HG03280 (cell line): ENCODE measurements around the gene STRN4.
"Not testable (repeated sequence)": the region's sequence is repeated elsewhere in the genome, so short reads cannot be mapped to it uniquely, and the experiment has no call there.

Experiments
- ATAC-seq: cut with Tn5 transposase; IDR thresholded peaks from one replicate; pipeline ENCODE4 v1.9.1; 2021; ENCODE audit warnings: mild to moderate bottlenecking, moderate library complexity; ENCODE audit not compliant: unreplicated experiment

The STRN4 gene

DNA sequence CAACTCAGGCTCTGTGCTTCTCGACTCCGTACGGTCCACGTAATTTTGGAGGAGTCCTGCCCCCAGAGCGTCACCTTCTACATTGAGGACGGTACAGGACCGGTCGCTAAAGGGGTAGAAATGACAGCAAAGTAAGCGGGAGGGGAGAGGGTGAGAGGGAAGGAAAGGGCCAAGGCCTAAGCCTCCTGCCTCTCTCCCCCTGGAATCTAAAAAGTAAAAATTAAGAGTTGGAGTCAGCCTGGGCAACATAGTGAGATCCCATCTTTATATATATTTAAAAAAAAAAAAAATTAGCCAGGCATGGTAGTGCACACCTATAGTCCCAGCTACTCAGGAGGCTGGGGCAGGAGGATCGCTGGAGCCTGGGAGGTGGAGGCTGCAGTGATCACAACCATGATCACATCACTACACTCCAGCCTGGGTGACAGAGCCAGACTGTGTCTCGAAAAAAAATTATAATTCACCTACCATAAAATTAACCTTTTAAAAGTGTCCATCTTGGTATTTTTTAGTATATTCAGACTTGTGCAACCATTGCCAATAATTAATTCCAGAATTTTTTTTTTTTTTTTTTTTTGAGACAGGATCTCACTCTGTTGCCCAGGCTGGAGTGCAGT lies 29.5 kb upstream of the STRN4 start:
- no peak for ATAC-seq

DNA sequence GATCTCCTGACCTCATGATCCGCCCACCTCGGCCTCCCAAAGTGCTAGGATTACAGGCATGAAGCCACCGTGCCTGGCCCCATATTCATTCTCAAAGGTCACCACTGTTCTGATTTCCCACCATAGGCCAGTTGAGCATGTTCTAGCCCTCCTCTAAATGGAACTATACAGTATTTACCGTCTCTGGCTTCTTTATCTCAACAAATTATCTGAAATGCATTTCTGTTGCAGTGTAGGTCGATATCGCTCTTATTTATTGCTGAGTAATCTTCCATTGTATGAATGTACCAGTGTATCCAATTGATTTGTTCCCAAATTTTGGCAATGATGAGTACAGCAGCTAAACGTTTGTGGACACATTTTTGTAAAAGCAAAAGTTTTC lies 26.8 kb upstream of the STRN4 start:
- no peak for ATAC-seq

DNA sequence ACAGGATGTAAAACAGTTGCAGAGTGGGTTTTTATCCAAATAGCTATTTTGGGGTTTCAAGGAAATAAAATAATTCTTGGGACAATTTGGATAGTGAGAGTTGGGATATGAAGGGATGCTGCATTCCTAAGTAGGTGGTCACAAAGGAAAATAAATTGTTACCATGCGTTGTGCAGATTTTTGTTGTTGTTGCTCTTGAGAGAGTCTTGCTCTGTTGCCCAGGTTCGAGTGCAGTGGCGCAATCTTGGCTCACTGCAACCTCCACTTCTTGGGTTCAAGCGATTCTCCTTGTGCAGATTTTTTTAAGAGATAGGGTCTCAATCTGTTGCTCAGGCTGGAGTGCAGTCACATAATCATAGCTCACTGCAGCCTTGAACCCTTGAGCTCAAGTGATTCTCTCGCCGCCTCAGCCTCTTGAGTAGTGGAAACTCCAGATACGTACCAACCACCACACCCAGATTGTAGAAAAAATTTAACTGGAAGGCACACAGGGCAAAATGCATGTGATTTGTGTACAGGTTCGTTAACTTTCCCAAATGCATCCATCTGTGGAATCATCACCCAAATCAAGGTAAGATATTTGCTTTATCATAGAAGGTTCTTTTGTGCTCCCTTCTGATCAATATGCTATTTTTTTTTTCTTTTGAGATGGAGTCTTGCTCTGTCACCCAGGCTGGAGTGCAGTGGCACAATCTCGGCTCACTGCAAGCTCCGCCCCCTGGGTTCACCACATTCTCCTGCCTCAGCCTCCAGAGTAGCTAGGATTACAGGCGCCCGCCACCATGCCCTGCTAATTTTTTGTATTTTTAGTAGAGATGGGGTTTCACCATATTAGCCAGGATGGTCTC lies 26.1 kb upstream of the STRN4 start:
- no peak for ATAC-seq

DNA sequence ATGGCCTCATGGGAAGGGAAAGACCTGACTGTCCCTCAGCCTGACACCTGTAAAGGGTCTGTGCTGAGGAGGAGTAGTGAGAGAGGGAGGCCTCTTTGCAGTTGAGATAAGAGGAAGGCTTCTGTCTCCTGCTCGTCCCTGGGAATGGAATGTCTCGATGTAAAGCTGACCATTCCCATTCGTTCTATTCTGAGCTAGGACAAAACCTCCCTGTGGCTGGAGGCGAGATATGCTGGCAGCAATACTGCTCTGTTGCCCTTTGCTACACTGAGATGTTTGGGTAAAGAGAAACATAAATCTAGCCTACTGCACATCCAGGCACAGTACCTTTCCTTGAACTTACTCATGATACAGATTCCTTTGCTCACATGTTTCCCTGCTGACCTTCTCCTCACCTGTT lies 22.5 kb upstream of the STRN4 start:
- ATAC-seq = not testable (repeated sequence)

DNA sequence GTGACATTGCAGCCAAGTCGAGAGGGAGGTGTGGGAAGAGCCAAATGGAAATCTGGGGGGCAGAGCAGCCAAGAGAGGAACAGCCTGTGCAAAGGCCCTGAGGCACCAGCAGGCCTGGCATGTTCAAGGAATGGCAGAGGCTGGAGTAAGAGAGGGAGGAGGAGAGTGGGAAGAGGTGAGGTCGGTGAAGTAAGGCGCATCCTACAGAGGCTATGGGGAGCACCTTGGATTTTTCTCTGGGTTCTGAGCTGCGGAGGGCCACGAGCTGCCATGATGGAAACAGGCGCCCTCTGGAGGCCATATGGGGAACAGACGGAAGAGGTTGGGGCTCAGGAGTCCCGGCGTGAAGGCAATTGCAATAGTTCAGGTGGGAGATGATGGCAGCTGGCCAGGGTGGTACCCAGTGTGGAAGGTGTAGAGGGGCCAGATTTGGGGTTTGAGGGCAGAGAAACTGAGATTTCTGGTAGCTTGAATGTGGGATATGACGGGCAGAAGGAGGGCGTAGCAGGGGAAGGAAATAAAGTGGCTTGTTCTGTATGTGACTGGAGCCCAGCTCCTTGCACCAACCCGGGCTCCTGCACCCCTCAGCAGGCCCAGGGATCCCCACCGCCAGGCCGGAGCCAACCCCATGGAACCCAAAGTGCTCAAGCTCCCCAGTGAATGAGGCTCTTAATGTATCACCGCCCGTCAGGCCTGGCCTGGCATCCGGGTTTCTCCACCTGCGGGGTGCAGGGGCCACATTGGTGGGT lies 20.5 kb upstream of the STRN4 start:
- no peak for ATAC-seq

DNA sequence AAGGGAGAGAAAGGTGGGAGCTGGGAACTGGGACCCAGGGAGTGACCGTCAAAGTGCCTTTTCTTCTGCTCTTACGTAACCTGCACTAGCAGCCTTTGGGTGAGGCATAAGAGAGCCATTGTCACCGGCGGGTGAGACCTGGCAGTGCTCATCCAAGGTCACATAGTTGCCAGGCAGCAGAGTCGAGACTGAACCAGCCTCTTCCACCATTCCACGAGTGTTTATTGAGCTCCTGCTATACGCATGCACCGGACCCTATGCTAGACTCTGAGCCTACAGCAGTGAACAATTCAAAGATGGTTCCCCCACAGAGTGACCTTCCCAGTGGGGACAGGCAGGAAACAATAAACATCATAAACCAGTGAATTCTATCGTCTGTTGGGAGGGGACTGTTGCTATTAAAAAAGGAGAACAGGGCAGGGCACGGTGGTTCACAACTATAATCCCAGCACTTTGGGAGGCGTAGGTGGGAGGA lies 18.6 kb upstream of the STRN4 start:
- no peak for ATAC-seq

DNA sequence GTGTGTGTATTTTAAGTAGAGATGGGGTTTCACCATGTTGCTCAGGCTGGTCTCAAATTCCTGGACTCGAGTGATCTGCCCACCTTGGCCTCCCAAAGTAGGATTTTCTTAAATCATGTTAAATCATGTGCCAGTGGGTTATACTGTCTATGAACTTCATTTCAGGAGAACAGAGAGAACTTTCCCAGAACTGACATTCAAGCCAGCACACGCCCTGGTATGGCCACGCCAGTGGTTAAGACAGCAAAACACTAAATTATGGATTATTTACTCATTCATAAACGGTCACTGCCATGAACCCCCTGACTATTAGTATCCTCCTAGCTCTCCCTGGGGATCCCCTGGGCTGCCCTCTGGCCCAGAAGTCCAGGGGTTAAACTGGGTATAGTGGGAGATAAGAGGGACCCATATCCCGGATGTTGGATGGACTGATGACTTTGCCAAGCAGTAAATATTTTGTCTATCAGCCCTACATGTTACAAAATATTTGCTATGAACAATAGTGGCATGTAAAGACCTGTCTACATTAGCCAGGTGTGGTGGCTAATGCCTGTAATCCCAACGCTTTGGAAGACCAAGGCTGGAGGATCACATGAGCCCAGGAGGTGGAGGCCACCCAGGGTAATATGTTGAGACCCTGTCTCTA lies 16.1 kb upstream of the STRN4 start:
- ATAC-seq = no peak

DNA sequence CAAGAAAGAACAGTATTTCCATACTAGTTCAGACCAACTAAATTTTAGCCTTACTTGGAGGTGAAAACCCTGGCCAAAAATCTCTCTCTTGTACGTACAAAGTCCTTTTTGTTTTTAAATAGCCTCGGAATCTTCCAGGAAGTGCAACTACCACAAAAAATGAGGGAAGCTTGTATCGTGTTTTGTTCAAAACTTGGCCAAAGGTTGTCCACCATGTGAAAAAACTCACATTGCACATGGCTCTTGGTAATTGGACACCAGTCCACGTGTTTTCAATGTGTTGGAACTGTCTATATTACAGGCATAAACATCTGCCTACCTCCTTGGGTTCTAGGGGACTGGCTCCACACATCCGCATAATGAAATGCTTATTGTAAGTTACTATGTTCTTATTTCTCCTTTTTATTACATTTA lies 15.2 kb upstream of the STRN4 start:
- no peak for ATAC-seq

DNA sequence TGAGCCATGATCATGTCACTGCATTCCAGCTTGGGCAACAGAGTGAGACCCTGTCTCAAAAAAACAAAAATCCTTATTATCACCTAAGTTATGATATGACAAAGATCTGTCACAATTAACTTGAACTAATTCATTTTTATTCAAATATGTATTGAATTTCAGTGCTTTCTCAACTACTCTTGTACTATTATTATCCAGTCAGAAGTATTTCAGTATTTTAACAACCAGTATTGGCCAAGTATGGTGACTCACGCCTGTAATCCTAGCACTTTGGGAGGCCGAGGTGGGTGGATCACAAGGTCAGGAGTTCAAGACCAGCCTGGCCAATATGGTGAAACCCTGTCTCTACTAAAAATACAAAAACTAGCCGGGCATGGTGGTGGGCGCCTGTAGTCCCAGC lies 14.6 kb upstream of the STRN4 start:
- ATAC-seq = not testable (repeated sequence)

DNA sequence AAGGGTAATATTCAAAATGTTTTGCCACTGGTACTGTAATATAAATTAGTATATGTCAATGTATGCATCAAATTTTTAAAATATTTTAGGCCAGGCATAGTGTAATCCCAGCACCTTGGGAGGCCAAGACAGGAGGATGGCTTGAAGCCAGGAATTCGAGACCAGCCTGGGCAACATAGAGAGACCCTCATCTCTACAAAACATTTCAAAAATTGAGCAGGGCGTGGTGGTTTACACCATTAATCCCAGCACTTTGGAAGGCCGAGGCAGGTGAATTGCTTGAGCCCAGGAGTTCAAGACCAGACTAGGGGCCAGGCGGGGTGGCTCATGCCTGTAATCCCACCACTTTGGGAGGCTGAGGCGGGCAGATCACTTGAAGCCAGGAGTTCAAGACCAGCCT lies 14.1 kb upstream of the STRN4 start:
- no peak for ATAC-seq

DNA sequence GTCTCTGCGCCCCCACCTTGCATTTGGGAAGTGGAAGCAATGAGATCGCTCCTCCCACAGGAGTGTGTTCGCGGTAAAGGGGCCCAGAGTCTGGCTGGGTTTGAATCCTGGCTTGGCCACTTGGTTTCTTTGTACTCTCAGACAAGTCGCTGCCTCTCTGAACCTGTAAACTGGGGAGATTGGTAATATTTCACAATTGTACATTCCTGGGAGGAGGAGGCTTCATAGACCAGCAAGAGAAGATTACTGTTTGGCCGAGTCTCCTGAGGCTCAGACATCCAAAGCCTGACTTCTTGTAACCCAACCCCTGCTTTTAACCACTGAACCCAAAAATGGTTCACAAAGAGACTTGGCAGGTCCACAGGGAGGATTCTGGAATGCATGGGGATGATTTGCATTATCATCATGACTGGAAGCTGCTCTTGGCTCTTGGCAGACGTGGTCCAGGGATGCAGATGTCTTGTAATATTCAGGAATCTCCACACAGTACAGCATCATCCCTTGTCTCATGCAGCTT lies 13.6 kb upstream of the STRN4 start:
- ATAC-seq = no peak

DNA sequence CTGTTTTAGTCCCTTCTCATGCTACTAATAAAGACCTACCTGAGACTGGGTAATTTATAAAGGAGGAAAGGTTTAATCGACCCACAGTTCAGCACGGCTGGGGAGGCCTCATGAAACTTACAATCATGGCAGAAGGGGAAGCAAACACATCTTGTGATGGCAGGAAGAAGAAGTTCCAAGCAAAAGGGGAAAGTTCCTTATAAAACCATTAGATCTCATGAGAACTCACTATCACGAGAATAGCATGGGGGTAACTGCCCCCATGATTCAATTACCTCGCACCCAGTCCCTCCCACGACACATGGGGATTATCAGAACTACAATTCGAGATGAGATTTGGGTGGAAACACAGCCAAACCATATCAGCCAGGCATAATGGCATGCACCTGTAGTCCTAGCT lies 13.0 kb upstream of the STRN4 start:
- ATAC-seq = no peak

DNA sequence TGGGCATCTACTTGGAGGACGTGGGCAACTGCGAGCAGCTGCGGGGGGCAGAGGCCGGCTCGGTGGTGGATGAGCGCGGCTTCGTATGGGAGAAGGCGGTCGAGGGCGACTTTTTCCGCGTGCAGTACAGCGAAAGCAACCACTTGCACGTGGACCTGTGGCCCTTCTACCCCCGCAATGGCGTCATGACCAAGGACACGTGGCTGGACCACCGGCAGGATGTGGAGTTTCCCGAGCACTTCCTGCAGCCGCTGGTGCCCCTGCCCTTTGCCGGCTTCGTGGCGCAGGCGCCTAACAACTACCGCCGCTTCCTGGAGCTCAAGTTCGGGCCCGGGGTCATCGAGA lies 10.3 kb upstream of the STRN4 start:
- no peak for ATAC-seq

DNA sequence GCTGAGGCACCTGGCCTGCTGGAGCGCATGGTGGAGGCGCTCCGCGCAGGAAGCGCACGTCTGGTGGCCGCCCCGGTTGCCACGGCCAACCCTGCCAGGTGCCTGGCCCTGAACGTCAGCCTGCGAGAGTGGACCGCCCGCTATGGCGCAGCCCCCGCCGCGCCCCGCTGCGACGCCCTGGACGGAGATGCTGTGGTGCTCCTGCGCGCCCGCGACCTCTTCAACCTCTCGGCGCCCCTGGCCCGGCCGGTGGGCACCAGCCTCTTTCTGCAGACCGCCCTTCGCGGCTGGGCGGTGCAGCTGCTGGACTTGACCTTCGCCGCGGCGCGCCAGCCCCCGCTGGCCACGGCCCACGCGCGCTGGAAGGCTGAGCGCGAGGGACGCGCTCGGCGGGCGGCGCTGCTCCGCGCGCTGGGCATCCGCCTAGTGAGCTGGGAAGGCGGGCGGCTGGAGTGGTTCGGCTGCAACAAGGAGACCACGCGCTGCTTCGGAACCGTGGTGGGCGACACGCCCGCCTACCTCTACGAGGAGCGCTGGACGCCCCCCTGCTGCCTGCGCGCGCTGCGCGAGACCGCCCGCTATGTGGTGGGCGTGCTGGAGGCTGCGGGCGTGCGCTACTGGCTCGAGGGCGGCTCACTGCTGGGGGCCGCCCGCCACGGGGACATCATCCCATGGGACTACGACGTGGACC lies 9.7 kb upstream of the STRN4 start:
- ATAC-seq = no peak

DNA sequence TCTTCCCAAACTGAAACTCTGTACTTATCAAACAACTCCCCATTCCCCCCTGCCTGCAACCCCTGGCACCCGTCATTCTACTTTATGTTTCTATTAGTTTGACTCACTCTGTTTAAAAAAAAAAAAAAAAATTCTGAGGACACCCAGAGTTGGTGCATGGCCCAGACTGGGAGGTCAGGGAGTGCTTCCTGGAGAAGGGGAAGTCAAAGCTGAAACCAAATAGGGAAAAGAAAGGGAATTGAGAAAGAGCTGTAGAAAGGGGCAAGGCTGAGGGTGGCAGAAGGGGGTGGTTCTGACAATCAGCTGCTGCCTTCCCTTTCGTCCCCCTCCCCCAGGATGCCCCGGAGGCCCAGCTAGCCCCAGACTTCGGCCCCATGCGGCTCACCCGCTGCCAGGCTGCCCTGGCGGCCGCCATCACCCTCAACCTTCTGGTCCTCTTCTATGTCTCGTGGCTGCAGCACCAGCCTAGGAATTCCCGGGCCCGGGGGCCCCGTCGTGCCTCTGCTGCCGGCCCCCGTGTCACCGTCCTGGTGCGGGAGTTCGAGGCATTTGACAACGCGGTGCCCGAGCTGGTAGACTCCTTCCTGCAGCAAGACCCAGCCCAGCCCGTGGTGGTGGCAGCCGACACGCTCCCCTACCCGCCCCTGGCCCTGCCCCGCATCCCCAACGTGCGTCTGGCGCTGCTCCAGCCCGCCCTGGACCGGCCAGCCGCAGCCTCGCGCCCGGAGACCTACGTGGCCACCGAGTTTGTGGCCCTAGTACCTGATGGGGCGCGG lies 9.0 kb upstream of the STRN4 start:
- no peak for ATAC-seq

DNA sequence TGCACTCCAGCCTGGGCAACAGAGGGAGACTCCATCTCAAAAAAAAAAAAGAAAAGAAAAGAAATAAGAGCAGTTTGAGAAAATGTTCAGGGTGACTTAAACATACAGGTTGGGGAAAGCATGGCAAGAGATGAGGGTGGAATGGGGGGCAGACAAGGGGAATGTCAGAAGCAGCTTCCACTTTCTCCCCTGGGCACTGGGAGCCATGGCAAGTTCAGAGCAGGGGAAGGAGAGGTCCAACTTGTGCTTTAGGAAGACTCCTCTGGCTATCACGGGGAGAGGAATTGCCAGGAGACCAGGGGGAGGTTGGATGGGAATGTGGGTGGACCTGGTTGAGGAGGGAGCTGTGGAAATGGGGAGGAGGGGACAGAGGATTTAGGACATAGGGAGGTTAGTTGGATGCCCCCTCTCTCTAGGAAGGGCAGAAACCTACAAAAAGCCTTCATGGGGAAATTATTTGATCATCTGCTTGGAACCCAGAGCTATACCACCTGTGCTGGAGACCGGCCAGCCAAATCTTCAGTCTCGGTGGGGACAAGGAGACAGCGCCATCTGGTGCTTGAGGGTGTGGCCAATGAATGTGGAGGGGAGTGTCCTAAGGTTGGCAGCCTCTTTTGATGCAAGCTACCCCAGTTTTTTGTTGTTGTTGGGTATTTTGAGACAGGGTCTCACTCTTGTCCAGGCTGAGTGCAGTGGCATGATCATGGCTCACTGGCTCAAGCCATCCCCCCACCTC lies 7.3 kb upstream of the STRN4 start:
- ATAC-seq = no peak

DNA sequence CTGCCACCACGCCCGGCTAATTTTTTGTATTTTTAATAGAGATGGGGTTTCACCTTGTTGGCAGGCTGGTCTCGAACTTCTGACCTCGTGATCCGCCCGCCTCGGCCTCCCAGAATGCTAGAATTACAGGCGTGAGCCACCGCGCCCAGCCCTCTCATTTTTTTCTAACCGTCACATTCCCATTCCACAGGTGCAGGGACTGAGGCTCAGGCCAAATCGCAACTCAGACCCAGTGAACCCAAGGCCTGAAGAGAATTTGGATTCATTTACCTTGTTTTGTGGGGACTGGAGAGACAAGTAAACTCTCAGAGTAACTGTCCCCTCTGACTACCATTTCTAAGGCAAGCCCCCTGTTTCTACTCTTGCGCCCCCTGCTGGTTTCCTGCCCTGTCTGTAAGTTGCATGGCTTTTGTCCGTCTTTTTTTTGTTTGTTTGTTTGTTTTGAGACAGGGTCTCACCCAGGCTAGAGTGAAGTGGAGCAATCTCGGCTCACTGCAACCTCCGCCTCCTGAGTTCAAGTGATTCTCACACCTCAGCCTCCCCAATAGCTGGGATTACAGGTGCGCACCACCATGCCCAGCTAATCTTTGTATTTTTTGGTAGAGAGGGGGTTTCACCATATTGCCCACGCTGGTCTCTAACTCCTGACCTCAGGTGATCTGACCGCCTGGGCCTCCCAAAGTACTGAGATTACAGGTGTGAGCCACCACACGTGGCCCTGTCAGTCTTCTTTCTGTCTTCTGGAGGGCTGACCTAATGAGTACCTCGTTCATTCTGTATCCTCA lies 2.3 kb upstream of the STRN4 start:
- ATAC-seq = no peak

DNA sequence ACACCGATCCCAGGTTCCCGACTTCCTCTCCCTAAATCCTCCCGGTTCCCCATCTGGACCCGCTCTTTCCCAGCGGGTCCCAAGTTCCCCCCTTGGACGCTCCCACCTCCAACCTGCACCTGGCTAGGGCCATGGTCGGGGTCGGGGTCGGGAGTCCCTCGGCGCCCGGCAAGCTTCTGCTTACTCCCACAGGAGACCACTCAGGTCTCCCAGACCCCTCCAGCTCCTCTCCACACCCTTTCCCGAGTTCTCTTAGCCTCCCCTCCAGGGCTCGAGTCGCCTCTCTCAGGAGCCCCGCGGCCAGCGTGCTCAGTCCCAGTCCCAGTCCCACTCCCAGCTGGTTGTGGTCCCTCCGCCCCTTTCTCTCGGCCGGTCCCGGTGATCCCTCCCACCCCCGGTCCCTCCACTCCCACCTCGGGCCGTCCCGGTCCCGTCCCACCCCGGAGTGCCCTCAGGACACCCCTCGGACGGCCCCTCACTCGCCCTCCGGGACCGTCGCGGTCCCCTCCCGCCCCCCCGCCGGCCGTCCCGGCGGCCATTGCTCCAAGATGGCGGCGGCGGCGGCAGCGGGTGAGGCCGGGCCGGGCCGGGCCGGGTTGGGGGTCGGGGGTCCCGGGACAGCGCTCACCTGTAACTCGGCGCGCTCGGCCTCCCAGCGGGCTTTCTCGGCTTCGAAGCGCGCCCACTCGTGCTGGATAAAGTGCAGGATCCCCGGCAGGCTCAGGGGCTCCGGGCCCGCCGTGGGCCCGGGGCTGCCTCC lies 549 bp downstream of the STRN4 start, which contains the start of gene FKRP:
TSS of gene FKRP (plus strand) at position 537 of the 760 bp plus-strand sequence. CDS start 9,394 bp downstream, outside the sequence.
- ATAC-seq = peak; percentile 38
